HepG2 (cell line): ENCODE data around the gene CTCF. TPM values are rescaled to one million over a fixed set of nuclear protein-coding genes. Genes with fewer than 3 reads are reported as not detected.

Source experiments
- AGO1 ChIP-seq: fragments of 200-400 bp; formaldehyde crosslinking; IDR thresholded peaks from 2 replicates; pipeline ENCODE4 v1.6.1; 2017; ENCODE audit warnings: mild to moderate bottlenecking, low read depth, low read length, moderate library complexity; ENCODE audit not compliant: poor library complexity, severe bottlenecking
- DNMT1 ChIP-seq: sonication (generic); formaldehyde crosslinking; IDR thresholded peaks from 2 replicates; pipeline ENCODE4 v1.5.1; 2020; ENCODE audit warnings: mild to moderate bottlenecking, missing genetic modification reagents
- HNRNPL ChIP-seq: fragments of 200-400 bp; formaldehyde crosslinking; IDR thresholded peaks from 2 replicates; pipeline ENCODE4 v1.6.1; 2017; ENCODE audit warnings: mild to moderate bottlenecking, low read depth, low read length
- HOMEZ ChIP-seq: IDR thresholded peaks from 2 replicates; pipeline ENCODE4 v1.6.1; 2016; ENCODE audit warnings: low read depth
- MYC ChIP-seq: sonication (generic); formaldehyde crosslinking; IDR thresholded peaks from 2 replicates; pipeline ENCODE4 v1.9.0; 2021; ENCODE audit warnings: missing genetic modification reagents, borderline replicate concordance
- NFYC ChIP-seq: IDR thresholded peaks from 2 replicates; pipeline ENCODE4 v1.6.1; 2016; ENCODE audit warnings: missing genetic modification reagents, missing compliant biosample characterization
- PBX3 ChIP-seq: sonication (generic); formaldehyde crosslinking; IDR thresholded peaks from 2 replicates; pipeline ENCODE4 v1.8.1; 2023; ENCODE audit warnings: missing genetic modification reagents, inconsistent platforms, borderline replicate concordance
- SPEN ChIP-seq: sonication (generic); formaldehyde crosslinking; IDR thresholded peaks from 2 replicates; pipeline ENCODE4 v1.5.1; 2020; ENCODE audit warnings: low read depth, mild to moderate bottlenecking, missing genetic modification reagents
- YEATS2 ChIP-seq: sonication (generic); formaldehyde crosslinking; IDR thresholded peaks from 2 replicates; pipeline ENCODE4 v1.4.0; 2020; ENCODE audit warnings: missing genetic modification reagents, borderline replicate concordance
- ZBTB40 ChIP-seq, 2 experiments: fragments of 450-650 bp in 1 of 2; sonication (generic) in 1 of 2; formaldehyde crosslinking in 1 of 2; IDR thresholded peaks; 2 replicates each; pipeline versions ENCODE4 v1.6.1 to v1.8.0; 2016 to 2022; ENCODE audit warnings: antibody characterized with exemption in 1 of 2, mild to moderate bottlenecking in 1 of 2, missing genetic modification reagents in 1 of 2
- ZNF264 ChIP-seq: sonication (generic); formaldehyde crosslinking; IDR thresholded peaks from 2 replicates; pipeline ENCODE4 v1.4.0; 2020; ENCODE audit warnings: missing genetic modification reagents
- ZNF280D ChIP-seq: sonication (generic); formaldehyde crosslinking; IDR thresholded peaks from 2 replicates; pipeline ENCODE4 v1.5.1; 2020; ENCODE audit warnings: mild to moderate bottlenecking, missing genetic modification reagents
- ZNF780A ChIP-seq: sonication (generic); formaldehyde crosslinking; IDR thresholded peaks from 2 replicates; pipeline ENCODE4 v1.8.0; 2022; ENCODE audit warnings: mild to moderate bottlenecking, missing genetic modification reagents, moderate library complexity
- polyA plus RNA-seq, 8 experiments: library from polyadenylated mRNA; depleted of rRNA in 3 of 8; stranded (reverse) in 7 of 8; unstranded in 1 of 8; fragments of >200 nt; fragmentation: Illumina TruSeq in 4 of 8; extraction: Trizol in 4 of 8; gene quantifications; 2 replicates each; pipeline versions ENCODE4 v1.2.1 to v1.2.3, GENCODE V29; 2011 to 2016; ENCODE audit warnings: low read depth in 4 of 8, missing spikeins in 1 of 8, mixed read lengths in 1 of 8; ENCODE audit not compliant: insufficient read depth in 1 of 8
- total RNA-seq, 5 experiments: library from RNA; depleted of rRNA; stranded (reverse); fragments of >200 nt; fragmentation: Illumina TruSeq; extraction: Trizol; gene quantifications; 2 replicates each; pipeline ENCODE4 v1.2.3, GENCODE V29; 2016; ENCODE audit warnings: low read depth in 1 of 5

The CTCF gene
- total and polyA plus RNA-seq, 2 of the 13 experiments (the other 11 are each of a cell fraction or from before 2014, with no cell fraction given), result 19.5 to 37.5 TPM

GRCh38 chr16:67521095-67521804 lies 41.1 kb upstream of the CTCF start (continued):
- TF ChIP-seq PBX3 (CRISPR knock-in tag) (no peak), HOMEZ (CRISPR knock-in tag) (no peak), ZNF780A (CRISPR knock-in tag) (no peak), HNRNPL (0 out of 2 replicates have a peak, but pooled peaks have one; percentile 67), YEATS2 (CRISPR knock-in tag) (peak; percentile 50; the same call in 1 of the 2 replicates), DNMT1 (no peak), ZBTB40 (IDR thresholded peaks at IDR 0.05) (no peak), ZBTB40 (CRISPR knock-in tag; IDR thresholded peaks at IDR 0.05) (no peak), MYC (peak; percentile 58; the same call in 1 of the 2 replicates), NFYC (CRISPR knock-in tag) (no peak), AGO1 (no peak), SPEN (CRISPR knock-in tag) (no peak; the same call in none of the 2 replicates), ZNF280D (CRISPR knock-in tag) (peak; percentile 92; the same call in 1 of the 2 replicates), ZNF264 (CRISPR knock-in tag) (no peak)
